Osteocyte (in vitro differentiated cells): Measurements from ENCODE around the gene PRKRA. TPM values are rescaled to one million over a fixed set of nuclear protein-coding genes. Genes with fewer than 3 reads are reported as not detected.
"Not testable (repeated sequence)": the region's sequence is repeated elsewhere in the genome, so short reads cannot be mapped to it uniquely, and the experiment has no call there.

ENCODE experiments used
- DNase-seq: peaks from one replicate; pipeline ENCODE4 v3.0.0; 2021; ENCODE audit warnings: mixed read lengths; ENCODE audit not compliant: unreplicated experiment; ENCODE audit errors: extremely low spot score
- H3K27ac Mint-ChIP-seq: one replicate; pipeline ENCODE4 v1.8.0; 2021; ENCODE audit warnings: mild to moderate bottlenecking, mixed read lengths; ENCODE audit not compliant: unreplicated experiment
- H3K27me3 Mint-ChIP-seq: one replicate; pipeline ENCODE4 v1.8.0; 2021; ENCODE audit warnings: mixed read lengths; ENCODE audit not compliant: unreplicated experiment
- H3K36me3 Mint-ChIP-seq: one replicate; pipeline ENCODE4 v1.8.0; 2021; ENCODE audit warnings: mixed read lengths; ENCODE audit not compliant: unreplicated experiment
- H3K4me1 Mint-ChIP-seq: one replicate; pipeline ENCODE4 v1.8.0; 2021; ENCODE audit warnings: mixed read lengths; ENCODE audit not compliant: unreplicated experiment
- H3K4me3 Mint-ChIP-seq: one replicate; pipeline ENCODE4 v1.8.0; 2021; ENCODE audit warnings: mild to moderate bottlenecking, moderate library complexity, mixed read lengths; ENCODE audit not compliant: unreplicated experiment
- H3K9me3 Mint-ChIP-seq: one replicate; pipeline ENCODE4 v1.8.0; 2021; ENCODE audit warnings: mixed read lengths; ENCODE audit not compliant: unreplicated experiment
- total RNA-seq: library from RNA; stranded (reverse); gene quantifications from 2 replicates; pipeline ENCODE4 v1.2.1, GENCODE V29; 2021
- TF ChIP-seq, protein P1 (sequence below): fragments of 200-600 bp; sonication (generic); IDR thresholded peaks from 2 replicates; pipeline ENCODE4 v1.5.0; 2021; ENCODE audit warnings: antibody characterized with exemption, mild to moderate bottlenecking, moderate library complexity

The PRKRA gene
- total RNA-seq, 1 donor from 2014 or later: 50.1 TPM

DNA sequence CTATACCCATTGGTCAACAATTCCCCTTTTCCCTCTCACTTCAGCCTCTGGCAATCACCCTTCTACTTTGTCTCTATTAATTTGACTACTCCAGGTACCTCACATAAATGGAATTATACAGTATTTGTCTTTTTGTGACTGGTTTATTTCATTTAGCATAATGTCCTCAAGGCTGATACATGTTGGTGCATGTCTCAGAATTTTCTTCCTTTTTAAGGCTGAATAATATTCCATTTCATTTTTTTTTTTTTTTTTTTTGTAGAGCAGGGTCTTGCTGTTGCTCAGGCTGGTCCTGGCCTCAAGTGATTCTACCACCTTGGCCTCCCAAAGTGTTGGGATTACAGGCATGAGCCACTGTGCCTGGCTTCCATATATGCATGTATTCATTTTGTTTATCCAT, 25.5 kb upstream of the PRKRA start:
- Mint-ChIP-seq H3K27ac (no peak overlapping the region), H3K27me3 (no peaks in the 10 kb centered on the region), H3K4me1 (peaks cover 44% of the 10 kb centered on the region), H3K36me3 (no peaks in the 10 kb centered on the region), H3K9me3 (no peaks in the 10 kb centered on the region), H3K4me3 (no peak overlapping the region)
- TF ChIP-seq, protein P1, sequence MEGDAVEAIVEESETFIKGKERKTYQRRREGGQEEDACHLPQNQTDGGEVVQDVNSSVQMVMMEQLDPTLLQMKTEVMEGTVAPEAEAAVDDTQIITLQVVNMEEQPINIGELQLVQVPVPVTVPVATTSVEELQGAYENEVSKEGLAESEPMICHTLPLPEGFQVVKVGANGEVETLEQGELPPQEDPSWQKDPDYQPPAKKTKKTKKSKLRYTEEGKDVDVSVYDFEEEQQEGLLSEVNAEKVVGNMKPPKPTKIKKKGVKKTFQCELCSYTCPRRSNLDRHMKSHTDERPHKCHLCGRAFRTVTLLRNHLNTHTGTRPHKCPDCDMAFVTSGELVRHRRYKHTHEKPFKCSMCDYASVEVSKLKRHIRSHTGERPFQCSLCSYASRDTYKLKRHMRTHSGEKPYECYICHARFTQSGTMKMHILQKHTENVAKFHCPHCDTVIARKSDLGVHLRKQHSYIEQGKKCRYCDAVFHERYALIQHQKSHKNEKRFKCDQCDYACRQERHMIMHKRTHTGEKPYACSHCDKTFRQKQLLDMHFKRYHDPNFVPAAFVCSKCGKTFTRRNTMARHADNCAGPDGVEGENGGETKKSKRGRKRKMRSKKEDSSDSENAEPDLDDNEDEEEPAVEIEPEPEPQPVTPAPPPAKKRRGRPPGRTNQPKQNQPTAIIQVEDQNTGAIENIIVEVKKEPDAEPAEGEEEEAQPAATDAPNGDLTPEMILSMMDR: no peak
- no peak for DNase-seq

DNA sequence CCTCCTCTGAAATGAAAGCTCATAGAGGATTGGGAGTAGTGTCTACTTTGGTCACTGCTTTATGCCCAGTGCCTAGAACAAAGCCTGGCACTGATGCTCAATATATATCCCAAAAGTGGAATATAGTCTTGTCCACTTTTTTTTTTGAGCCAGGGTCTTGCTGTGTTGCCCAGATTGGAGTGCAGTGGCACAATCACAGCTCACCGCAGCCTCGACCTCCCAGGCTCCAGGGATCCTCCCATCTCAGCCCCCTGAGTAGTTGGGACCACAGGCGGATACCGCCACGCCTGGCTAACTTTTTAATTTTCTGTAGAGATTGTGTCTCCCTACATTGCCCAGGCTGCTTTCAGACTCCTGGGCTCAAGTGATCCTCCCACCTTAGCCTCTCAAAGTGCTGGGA, 23.6 kb upstream of the PRKRA start:
- TF ChIP-seq, protein P1: no peak
- H3K4me3 Mint-ChIP-seq: no peak overlapping the region

DNA sequence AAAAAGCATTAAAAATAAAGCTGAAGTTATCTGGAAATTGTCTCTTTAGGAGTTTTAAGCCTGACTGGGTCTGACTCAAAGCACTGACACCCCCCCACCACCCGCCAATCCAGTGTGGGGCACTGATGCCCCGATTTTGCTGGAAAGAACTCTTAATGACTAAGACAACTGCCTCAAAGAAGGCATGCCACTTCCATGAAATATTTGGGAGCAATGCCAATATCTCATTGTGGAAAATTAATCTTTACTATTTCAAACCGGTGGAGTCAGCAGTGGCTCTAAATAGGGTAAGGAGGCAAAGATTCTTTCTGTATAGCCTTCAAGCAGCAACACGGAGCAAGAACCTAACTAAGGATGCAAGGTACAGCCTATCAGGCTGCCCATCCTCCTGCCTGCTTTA, 23.0 kb upstream of the PRKRA start:
- no peak for DNase-seq
- H3K27ac Mint-ChIP-seq: no peak overlapping the region
- TF ChIP-seq, protein P1: no peak
- H3K27me3 Mint-ChIP-seq: no peaks in the 10 kb centered on the region
- no peak overlapping the region for H3K4me3 Mint-ChIP-seq
- no peaks in the 10 kb centered on the region for H3K9me3 Mint-ChIP-seq
- H3K36me3 Mint-ChIP-seq: peaks cover 1% of the 10 kb centered on the region
- H3K4me1 Mint-ChIP-seq: peaks cover 33% of the 10 kb centered on the region

More for the DNA sequence above, 23.6 kb upstream of the PRKRA start:
- Mint-ChIP-seq H3K4me1 (peaks cover 39% of the 10 kb centered on the region), H3K27ac (no peak overlapping the region), H3K27me3 (no peaks in the 10 kb centered on the region), H3K9me3 (no peaks in the 10 kb centered on the region), H3K36me3 (no peaks in the 10 kb centered on the region)
- DNase-seq: no peak

DNA sequence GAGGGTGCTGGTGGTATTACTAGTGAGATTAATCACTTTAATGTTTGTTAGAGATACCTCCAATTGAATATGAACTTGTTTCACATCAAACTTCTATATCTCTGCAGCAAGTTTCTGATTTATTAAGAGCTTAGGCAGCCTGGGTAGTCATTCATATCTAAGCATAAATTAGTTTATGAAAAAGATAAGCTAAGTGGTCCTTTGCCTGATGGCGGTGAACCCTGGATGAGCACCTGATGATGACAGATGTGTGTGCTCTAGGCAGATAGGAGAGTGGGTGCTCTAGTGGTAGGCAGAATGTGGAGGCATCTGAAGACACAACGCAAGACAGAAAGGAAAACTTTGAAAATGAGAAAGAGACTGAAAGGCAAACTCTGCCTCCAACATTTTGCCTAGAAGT, 22.4 kb upstream of the PRKRA start:
- no peak overlapping the region for H3K27ac Mint-ChIP-seq

DNA sequence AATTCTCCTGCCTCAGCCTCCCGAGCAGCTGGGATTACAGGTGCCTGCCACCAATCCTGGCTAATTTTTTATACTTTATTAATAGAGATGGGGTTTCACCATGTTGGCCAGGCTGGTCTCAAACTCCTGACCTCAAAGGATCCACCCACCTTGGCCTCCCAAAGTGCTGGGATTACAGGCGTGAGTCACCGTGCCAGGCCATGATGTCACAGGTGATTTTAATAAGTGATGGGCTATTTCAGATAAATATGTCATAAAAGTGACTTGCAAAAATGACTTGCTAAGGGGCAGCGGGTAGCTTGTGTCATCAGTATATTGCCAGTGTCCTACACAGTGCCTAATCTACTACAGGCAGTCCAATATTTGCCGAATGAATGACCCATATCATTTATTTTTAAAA, 20.3 kb upstream of the PRKRA start:
- H3K4me1 Mint-ChIP-seq: peaks cover 19% of the 10 kb centered on the region
- not testable (repeated sequence) for H3K9me3 Mint-ChIP-seq, H3K27me3 Mint-ChIP-seq, H3K27ac Mint-ChIP-seq, H3K4me3 Mint-ChIP-seq, H3K36me3 Mint-ChIP-seq, DNase-seq

More for the DNA sequence above, 22.4 kb upstream of the PRKRA start:
- TF ChIP-seq, protein P1: no peak
- DNase-seq: no peak
- peaks cover 2% of the 10 kb centered on the region for H3K36me3 Mint-ChIP-seq
- peaks cover 30% of the 10 kb centered on the region for H3K4me1 Mint-ChIP-seq
- H3K27me3 Mint-ChIP-seq: no peaks in the 10 kb centered on the region
- no peaks in the 10 kb centered on the region for H3K9me3 Mint-ChIP-seq
- no peak overlapping the region for H3K4me3 Mint-ChIP-seq
